HG02678 (cell line): ENCODE measurements around the gene THBS1.

Experiments
- ATAC-seq: cut with Tn5 transposase; IDR thresholded peaks from one replicate; pipeline ENCODE4 v1.9.1; 2021; ENCODE audit warnings: mild to moderate bottlenecking, moderate library complexity; ENCODE audit not compliant: unreplicated experiment

The THBS1 gene

GRCh38 chr15:39627451-39628143, 46.7 kb downstream of the THBS1 start:
- no peak for ATAC-seq

GRCh38 chr15:39628144-39628508, 47.2 kb downstream of the THBS1 start:
- no peak for ATAC-seq

DNA sequence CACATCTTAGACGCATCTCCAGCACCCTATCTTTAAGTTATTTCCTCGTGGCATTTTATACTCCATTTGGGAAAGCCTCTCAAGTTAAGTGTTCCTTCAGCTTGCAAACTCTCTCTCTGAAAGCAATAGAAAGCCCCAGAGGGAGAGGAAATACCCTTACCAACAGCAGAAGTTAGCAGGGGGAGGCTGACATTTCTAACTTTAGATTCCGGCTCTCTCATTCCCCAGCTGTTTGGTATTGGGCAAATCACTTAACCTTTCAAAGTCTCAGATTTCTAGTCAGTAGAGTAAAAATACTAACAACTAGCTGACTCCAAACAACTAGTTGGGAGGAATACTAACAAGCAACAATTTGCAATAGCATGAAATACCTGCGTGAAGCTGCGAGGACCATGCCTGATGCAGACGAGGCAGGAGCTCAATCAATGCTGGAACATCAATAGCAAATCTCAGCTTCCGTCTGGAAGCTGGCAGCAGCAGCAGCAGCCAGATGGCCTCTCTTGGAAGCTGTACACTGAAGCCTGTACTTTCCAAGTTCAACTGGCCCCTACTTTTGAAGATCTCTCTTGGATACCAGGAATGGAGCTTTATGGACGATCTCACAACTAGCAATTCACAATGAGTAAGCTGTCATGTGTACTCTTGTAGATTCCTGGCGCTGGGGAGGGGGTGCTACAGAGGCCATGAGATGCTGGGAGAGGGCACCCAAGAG, 47.8 kb downstream of the THBS1 start:
- ATAC-seq = no peak

- ATAC-seq = no peak
Observed at GRCh38 chr15:39629371-39629770, 48.5 kb downstream of the THBS1 start.

DNA sequence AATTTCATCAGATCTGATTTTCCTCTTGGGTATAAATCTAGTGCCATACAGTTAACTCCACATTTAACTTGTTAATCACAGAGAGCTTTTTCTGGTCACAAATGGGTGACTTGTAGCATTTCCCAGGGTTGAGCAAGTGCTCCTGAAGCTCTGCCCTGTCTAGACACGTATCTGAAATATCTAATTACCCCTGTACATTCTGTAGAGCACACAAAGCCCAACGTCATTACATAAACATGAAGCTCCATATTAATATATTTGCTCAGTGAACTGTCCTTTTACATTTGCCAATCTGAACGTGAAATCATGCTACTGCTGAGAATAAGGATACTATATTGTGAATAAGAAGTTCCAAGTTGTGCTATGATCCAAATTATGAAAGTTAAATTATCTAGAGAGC, 49.0 kb downstream of the THBS1 start:
- no peak for ATAC-seq

GRCh38 chr15:39631357-39631756, 50.5 kb downstream of the THBS1 start:
- ATAC-seq = no peak

- no peak for ATAC-seq
Observed at GRCh38 chr15:39638041-39638440, 57.2 kb downstream of the THBS1 start.

- ATAC-seq = no peak
Observed at GRCh38 chr15:39639037-39639436, 58.2 kb downstream of the THBS1 start.

- ATAC-seq = no peak
Observed at GRCh38 chr15:39640665-39641064, 59.8 kb downstream of the THBS1 start.

- no peak for ATAC-seq
Observed at GRCh38 chr15:39641191-39641889, 60.5 kb downstream of the THBS1 start.

DNA sequence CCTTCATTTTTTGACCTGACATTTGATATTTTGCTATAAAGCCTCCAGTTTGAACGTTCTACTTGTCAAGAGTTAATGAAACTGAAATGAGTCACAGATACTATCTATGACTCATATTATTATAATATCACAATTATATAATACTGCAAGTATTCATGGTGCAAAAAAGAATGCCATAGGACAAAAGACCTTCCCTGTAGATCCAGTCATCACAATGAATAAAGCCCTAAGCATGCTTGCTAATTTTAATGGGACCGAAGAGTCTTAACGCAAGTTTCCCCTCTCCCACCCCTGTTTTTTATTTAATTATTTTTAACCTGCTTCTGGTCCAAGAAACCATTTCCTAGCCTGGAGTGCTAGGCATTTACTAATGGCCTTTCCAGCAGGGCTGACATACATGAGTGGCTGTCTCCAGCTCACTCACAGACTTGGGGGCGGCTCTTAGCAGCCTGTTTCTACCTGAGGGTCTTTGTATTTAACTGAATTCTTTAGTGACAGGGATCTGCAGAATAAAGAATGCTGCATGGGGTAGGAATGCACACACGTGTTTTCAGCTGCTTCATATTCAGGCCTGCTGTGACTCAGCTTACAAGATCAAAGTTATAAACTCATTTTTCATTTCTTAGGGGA, 61.2 kb downstream of the THBS1 start:
- ATAC-seq = no peak

- ATAC-seq = no peak
Observed at GRCh38 chr15:39643727-39644126, 62.8 kb downstream of the THBS1 start.

DNA sequence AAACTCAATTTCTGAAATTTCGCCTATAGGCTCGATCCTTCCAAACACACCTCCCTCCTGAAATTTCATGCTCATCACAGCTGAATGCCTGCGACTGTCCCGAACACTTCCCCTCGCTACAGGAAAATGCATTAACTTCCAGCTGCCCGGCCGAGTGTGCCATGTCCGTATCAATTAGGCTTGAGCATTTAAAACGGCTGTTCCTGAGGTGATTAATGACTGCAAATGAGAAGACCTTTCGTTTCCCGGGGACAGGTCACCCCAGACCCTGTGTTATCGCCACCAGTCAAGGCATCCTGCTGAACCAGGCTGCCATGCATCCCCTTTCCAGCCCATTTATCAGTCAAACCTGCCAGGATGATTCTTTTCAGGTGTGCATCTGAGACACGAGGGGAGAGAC, 63.3 kb downstream of the THBS1 start:
- no peak for ATAC-seq

- ATAC-seq = no peak
Observed at GRCh38 chr15:39645138-39645975, 64.5 kb downstream of the THBS1 start.

GRCh38 chr15:39645976-39646257, 65.0 kb downstream of the THBS1 start:
- ATAC-seq = no peak

GRCh38 chr15:39646425-39646824, 65.5 kb downstream of the THBS1 start:
- no peak for ATAC-seq
